ENCODE data around the gene C10orf67.

C10orf67 gene

GRCh38 chr10:23198610-23198939, 146.0 kb downstream of the C10orf67 start:
- no peak for TF ChIP-seq CTCF (conservative IDR thresholded peaks at IDR 0.05; ENCODE audit: low read length)
- DNase-seq (ENCODE audit: low read depth), result no peak
- H3K4me3 ChIP-seq (ENCODE audit: low read length), result no peak overlapping the region

- TF ChIP-seq CTCF (conservative IDR thresholded peaks at IDR 0.05; ENCODE audit: low read length), result no peak
- H3K4me3 ChIP-seq (ENCODE audit: low read length), result no peak overlapping the region
- no peak for DNase-seq (ENCODE audit: low read depth)
These were observed 147.2 kb downstream of the C10orf67 start for GRCh38 chr10:23197416-23197861.

GRCh38 chr10:23196915-23197314, 147.7 kb downstream of the C10orf67 start:
- no peak for DNase-seq (ENCODE audit: low read depth)
- TF ChIP-seq CTCF (conservative IDR thresholded peaks at IDR 0.05; ENCODE audit: low read length), result no peak
- H3K4me3 ChIP-seq (ENCODE audit: low read length), result no peak overlapping the region

GRCh38 chr10:23195846-23196600, 148.6 kb downstream of the C10orf67 start:
- H3K4me3 ChIP-seq (ENCODE audit: low read length), result no peak overlapping the region
- no peak for DNase-seq (ENCODE audit: low read depth)
- no peak for TF ChIP-seq CTCF (conservative IDR thresholded peaks at IDR 0.05; ENCODE audit: low read length)

- no peak for TF ChIP-seq CTCF (conservative IDR thresholded peaks at IDR 0.05; ENCODE audit: low read length)
- no peak for DNase-seq (ENCODE audit: low read depth)
- no peak overlapping the region for H3K4me3 ChIP-seq (ENCODE audit: low read length)
These were observed 149.4 kb downstream of the C10orf67 start for GRCh38 chr10:23194966-23195845.

- DNase-seq (ENCODE audit: low read depth), result no peak
- no peak overlapping the region for H3K4me3 ChIP-seq (ENCODE audit: low read length)
- TF ChIP-seq CTCF (conservative IDR thresholded peaks at IDR 0.05; ENCODE audit: low read length), result no peak
These were observed 150.1 kb downstream of the C10orf67 start for GRCh38 chr10:23194471-23194965.
